NCI-H1436 (cell line): ENCODE data around the gene SEC22A.

ENCODE experiments used
- DNase-seq: peaks from one replicate; lab custom pipeline; 2025; lab: John Stamatoyannopoulos, UW

Gene SEC22A

DNA sequence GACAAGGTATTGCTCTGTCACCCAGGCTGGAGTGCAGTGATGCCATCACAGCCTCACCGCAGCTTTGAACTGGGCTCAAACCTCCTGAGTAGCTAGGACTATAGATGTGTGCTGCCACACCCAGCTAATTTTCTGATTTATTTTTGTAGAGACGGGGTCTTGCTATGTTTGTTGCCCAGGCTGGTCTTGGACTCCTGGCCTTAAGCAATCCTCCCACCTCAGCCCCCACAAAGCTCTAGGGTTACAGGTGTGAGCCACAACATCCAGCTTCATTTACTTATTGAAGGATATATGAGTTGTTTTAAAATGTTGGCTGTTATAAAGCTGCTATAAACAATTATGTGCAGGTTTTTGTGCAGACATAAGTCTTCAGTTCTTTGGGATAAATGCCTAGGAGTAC, 62.2 kb downstream of the SEC22A start:
- no peak for DNase-seq

GRCh38 chr3:123267821-123268220, 66.1 kb downstream of the SEC22A start:
- no peak for DNase-seq

DNA sequence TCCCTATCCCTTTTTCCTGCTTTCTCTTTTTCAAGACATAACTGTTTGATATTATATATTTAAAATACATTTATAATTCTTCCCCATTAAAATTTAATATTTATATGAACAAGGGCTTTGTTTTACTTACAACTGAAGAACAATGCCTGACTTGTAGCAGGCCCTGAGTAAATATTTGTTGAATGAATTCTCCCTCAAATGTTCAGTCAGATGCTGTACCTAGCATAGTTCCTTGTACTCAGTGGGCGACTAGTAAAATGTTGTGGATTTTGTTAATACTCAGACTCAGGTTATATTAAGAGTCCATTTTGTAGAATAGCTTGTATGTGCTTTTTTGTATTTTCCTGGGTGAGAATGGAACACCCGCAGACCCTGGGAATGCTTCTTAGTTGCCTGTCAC, 69.1 kb downstream of the SEC22A start:
- no peak for DNase-seq

DNA sequence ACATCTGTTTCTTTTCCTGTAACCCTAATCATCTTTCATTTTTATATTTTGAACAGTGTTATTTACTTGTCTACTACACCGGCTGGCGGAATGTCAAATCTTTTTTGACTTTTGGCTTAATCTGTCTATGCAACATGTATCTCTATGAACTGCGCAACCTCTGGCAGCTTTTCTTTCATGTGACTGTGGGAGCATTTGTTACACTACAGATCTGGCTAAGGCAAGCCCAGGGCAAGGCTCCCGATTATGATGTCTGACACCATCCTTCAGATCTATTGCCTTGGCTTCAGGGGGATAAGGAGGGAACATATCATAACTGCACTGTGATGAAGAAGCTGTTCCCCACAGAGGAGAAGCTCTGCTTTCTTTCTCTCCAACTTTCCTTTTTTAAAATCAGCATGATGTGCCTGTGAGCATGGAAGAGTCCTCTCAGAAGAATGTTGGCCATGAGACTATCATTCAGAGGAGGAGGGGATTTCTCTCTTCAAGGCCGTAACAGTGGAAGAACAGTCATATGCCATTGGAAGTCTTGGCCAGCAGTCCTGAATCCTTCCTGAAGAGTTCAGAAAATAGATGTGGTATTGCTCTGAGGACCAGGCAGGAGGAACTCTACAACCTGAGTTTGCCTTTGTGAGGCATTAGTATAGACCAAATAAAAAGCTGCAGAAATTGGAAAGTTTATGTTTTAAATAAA, 69.9 kb downstream of the SEC22A start:
- no peak for DNase-seq

- DNase-seq, result no peak
Measured at GRCh38 chr3:123272547-123272946, 70.8 kb downstream of the SEC22A start.

DNA sequence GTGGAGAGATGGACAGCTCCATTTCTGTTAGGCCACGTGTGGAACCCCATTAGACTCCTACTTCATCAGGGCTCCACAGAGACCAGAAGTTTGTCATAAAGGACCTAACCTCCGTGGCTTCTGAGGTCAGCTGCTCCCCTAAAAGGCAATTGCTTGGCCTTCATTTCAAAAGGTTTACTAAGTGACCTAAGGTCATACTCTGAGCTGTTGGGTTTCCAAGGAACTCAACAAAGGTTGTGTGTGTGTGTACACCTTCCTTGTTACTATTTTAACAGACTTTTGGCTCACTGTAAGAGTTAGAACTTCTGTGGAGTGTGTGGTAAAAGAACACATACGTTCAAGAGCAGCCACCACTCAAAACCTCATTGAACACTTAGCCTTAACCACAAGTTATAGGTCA, 73.9 kb downstream of the SEC22A start:
- no peak for DNase-seq

DNA sequence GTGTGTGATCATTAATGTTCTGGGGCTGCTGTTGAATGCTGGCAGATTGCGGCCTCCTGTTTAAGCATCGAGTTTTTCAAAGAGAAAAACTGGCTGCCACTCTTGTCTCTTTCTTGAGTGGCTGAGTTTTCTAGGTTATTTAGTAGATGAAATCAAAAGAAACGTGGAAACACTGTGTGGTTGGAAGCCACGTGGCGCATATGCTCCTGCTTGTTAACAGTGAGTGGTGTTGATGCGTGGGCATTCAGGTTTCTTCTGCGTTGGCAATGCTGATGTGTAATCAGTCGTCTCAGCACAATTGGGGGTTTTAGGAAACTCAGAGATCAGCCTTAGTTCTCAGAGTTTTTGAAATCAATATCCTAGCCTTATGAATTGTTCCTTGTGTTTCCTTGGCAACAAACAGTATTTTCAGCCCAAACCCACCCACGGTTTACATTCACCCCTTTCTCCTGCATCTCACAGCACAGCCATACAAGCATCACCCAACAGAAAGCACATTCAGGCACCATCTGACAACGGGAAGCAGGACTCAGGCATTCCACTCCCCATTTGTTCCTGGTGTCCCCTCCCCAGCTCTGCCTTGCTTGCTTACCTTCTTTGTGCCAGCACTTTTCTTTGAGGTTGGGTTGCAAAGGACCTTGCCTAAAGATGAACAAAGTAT, 74.7 kb downstream of the SEC22A start:
- DNase-seq, result no peak

GRCh38 chr3:123277106-123277505, 75.4 kb downstream of the SEC22A start:
- no peak for DNase-seq

DNA sequence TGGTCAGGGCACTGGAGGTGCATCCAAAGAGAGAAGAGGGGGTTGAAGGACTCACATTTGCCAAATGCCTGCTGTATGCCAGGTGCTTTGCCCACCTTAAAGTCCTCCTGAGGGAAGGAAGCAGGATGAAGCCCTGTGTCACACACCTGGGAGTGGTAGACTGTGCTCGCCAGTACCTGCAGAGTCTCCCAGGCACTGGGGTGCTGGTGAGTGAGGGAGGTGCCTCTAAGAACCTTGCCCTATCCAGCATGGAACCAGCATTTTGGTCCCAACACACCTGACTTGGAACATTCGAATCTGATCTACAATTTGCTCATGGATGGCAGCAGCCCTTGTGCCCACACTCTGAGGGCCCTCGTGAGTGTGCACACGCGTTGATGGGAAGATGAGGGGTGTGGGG, 76.7 kb downstream of the SEC22A start:
- DNase-seq, result no peak

GRCh38 chr3:123279121-123279520, 77.4 kb downstream of the SEC22A start:
- DNase-seq, result no peak

GRCh38 chr3:123281406-123281805, 79.7 kb downstream of the SEC22A start:
- DNase-seq, result no peak

- DNase-seq, result no peak
Measured at GRCh38 chr3:123281929-123282328, 80.2 kb downstream of the SEC22A start.

GRCh38 chr3:123282461-123282860, 80.7 kb downstream of the SEC22A start:
- DNase-seq, result no peak

GRCh38 chr3:123283074-123283473, 81.3 kb downstream of the SEC22A start:
- DNase-seq, result no peak

DNA sequence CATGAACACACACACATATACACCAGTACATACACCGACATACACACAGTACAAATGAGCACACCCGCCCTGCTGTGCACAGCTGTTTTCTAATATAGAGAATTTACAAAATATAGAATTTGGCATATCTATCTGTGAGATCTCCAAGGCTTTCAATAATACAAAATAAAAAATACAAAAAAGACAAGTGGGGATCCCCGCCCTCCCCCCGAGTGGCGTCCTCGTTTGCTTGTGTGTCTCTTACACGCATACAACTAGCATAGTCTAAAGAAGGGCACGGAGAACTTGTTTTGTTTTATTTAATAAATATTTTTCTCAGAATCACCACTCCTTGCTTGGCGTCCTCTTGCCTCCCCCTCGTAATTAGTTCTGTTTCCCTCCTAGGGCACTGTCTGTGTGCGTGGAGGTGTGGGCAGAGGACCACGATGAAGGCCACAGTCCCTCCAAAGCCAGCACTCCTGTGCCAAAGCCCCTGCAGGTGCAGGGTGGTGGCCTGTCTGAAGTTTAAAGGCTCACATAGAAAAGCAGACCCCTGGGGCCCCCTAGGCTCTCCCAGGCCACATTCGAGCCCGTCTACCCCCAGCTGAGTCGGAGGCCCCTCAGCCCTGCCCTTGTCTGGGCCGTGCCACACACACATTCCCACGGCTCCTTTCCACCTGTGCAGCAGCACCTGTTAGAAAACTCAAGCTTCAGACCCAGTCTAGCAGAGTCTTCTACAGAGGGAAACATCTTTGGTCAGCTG, 82.1 kb downstream of the SEC22A start:
- no peak for DNase-seq

- no peak for DNase-seq
Measured at GRCh38 chr3:123284399-123285010, 82.8 kb downstream of the SEC22A start.

DNA sequence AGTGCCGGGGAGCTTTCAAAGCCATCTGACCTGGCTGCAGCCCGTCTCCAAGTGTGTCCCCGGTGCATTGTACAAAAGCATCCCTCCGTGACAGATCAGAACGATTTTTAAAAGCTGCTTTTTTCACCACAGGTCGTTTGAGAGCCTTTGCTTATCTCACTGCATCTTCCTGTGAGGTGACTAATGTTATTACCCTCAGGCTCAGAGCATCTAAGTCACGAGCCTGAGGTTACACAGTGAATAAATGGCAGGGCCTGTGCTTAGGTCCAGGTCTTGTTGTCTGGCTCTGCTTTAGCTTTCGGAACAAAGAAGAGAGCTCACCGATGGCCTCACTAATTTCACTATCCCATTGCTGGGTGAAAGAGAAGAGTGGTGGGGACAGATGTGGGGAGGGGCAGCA, 83.3 kb downstream of the SEC22A start:
- DNase-seq, result no peak

DNA sequence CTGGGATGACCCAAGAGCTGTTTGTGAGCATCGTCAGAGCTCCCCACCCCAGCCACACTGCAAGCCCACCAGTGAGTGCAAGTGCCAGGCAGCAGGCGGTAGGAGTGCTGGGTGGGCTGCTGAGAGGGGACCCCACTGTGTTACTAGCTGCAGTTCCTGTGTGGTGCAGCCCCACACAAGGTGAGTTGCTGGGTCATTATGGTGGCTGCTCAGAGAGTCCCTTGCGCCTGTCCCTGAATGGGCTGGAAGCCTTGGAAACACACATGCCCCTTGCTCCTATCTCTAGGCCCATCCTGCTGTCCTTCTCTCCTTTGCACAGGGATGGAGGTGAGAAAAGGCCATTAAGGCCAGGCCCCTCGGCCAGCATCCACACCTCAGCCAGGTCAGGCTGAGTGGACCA, 83.7 kb downstream of the SEC22A start:
- no peak for DNase-seq

- no peak for DNase-seq
Measured at GRCh38 chr3:123285931-123286307, 84.2 kb downstream of the SEC22A start.

DNA sequence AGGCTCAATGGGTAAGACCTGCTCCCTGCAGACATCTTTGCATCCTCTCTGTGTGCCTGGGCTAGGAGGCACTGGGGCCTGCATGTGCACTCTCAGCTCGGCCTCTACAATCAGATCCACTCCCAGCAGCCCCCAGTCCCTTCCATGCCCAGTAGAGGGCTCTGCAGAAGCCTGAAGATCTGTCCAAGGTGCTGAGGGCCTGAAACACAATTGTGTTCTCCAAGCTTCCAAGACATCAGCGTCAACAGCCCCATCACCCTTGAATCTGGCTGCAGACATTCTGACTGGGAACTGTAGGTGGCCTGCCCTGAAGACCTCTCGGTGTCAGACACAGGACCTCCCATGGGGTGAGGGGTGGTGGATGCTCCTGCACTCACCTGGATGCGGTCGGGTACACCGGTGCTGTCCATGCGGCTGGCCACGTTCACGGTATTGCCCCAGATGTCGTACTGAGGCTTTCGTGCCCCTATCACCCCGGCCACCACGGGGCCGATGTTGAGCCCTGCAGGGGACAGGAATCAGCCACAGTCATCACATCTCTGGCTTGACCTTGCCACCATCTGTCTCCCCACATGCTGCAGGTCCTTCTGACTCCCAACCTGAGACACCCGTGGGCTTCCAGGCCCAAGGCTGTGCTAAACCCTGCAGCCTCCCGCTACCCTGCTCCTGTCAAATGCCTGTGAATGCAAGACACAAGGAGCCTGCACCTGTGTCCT, 84.7 kb downstream of the SEC22A start:
- DNase-seq, result peak; percentile 25

DNA sequence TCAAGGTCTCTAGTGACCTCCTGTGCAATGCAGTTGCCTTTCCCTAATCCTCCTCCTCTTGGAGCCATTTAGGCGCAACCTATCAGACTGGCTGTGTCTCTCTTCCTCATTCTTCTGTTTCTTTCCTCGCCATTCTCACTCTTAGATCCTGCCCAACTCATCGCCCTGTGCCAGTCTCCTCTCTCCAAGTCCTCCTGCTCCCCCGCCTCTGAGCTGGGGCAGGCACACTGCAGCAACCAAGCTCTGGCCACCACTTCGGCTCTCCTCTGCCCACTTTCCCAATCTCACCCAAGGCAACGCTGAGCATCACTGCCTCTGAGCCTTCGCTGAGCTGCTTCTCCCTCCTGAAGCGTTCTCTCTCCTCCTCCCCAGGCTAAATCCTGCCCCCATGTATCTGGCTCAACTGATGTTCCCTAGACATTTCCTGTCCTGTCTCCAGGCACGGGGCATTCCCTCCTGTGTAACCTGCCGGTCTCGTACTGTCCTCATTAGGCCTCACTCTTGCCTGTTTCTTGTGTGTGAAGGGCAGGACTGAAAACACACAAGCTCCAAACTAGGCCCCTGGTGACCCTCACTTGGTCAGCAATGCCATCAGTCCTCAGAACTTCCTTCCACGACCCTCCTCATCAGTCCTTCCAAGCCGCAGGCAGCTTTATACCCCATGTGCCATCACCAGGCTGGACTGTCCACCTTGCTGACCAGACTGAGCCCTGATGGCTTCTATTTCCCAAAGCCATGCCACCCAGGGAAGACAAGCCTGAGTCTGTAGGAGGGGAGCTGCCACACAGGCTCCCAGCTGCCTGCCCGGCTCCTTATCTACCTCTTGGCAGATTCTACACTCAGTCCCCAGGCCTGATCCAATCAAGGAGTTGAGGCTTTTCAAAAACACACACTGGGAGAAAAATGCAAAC, 85.6 kb downstream of the SEC22A start:
- no peak for DNase-seq
